Right lobe of liver (tissue), 4 donors: Measurements from ENCODE around the gene PCSK7.

ENCODE experiments used
- CTCF ChIP-seq, 4 donors: fragments of 200-600 bp in 3 of 4; fragments of 450-650 bp in 1 of 4; IDR thresholded peaks; one replicate each; pipeline versions ENCODE4 v1.5.1 to v1.8.0; 2016 to 2022; ENCODE audit warnings: antibody characterized with exemption in 4 of 4, mild to moderate bottlenecking in 2 of 4
- POLR2A ChIP-seq: fragments of 450-650 bp; IDR thresholded peaks from one replicate; pipeline ENCODE4 v1.6.1; 2017; ENCODE audit warnings: antibody characterized with exemption, mild to moderate bottlenecking
- donor health status: DM: no; HTN: no; CAD: no.
- donor health status: DM: no; HTN: no; CAD: no.
- donor health status: DM: no; HTN: yes; CAD: no.

- TF ChIP-seq POLR2A (no peak), CTCF (IDR thresholded peaks at IDR 0.05) (no peak)
These were observed 41.8 kb downstream of the PCSK7 start for GRCh38 chr11:117189941-117190544.
